Caco-2 (cell line): ENCODE data around the gene TNS3. TPM values are rescaled to one million over a fixed set of nuclear protein-coding genes. Genes with fewer than 3 reads are reported as not detected.

Source experiments
- BruUV-seq: library from RNA; stranded (reverse); fragments of 400-500 nt; replicated peaks from 2 replicates; lab custom pipeline; 2021; lab: Mats Ljungman, UMichigan
- CTCF ChIA-PET: fragments of 300-600 bp; sonication (Branson Sonifier 250); formaldehyde crosslinking; loops from one replicate; lab custom pipeline; 2022; ENCODE audit warnings: antibody characterized with exemption; lab: Charles Lee
- POLR2A ChIA-PET: fragments of 300-600 bp; sonication (Branson Sonifier 250); formaldehyde crosslinking; loops from one replicate; lab custom pipeline; 2022; ENCODE audit warnings: antibody characterized with exemption; lab: Charles Lee
- DNase-seq, 2 experiments: peaks; one replicate each; pipeline versions ENCODE4 v3.0.0 to v3.0.0-alpha.2; 2020 to 2022
- H3K27me3 ChIP-seq: replicated peaks from 2 replicates; pipeline ENCODE4 v1.6.0; 2011; ENCODE audit warnings: low read length; ENCODE audit not compliant: control insufficient read depth, insufficient read depth
- H3K36me3 ChIP-seq: 2 replicates; pipeline ENCODE4 v1.5.1; 2011; ENCODE audit warnings: low read length; ENCODE audit not compliant: control insufficient read depth, insufficient read depth
- H3K4me1 ChIP-seq: fragments of 250-450 bp; sonication (Bioruptor Pico); 2 replicates; pipeline ENCODE4 v1.5.1; 2020; ENCODE audit warnings: mild to moderate bottlenecking
- H3K4me3 ChIP-seq: 2 replicates; pipeline ENCODE4 v1.5.1; 2011; ENCODE audit warnings: low read depth, mild to moderate bottlenecking, control low read depth, low read length
- H3K9me3 ChIP-seq: fragments of 250-450 bp; sonication (Bioruptor Pico); 2 replicates; pipeline ENCODE4 v1.5.1; 2020; ENCODE audit warnings: mild to moderate bottlenecking, moderate library complexity
- H3K27ac Mint-ChIP-seq: one replicate; pipeline ENCODE4 v1.8.0; 2022; ENCODE audit warnings: mixed read lengths; ENCODE audit not compliant: unreplicated experiment
- H3K27me3 Mint-ChIP-seq: one replicate; pipeline ENCODE4 v1.8.0; 2022; ENCODE audit warnings: mixed read lengths; ENCODE audit not compliant: insufficient read depth, unreplicated experiment
- H3K36me3 Mint-ChIP-seq: one replicate; pipeline ENCODE4 v1.8.0; 2022; ENCODE audit warnings: mild to moderate bottlenecking, mixed read lengths; ENCODE audit not compliant: insufficient read depth, unreplicated experiment
- H3K4me1 Mint-ChIP-seq: one replicate; pipeline ENCODE4 v1.8.0; 2022; ENCODE audit warnings: low read depth, mixed read lengths; ENCODE audit not compliant: unreplicated experiment
- H3K4me3 Mint-ChIP-seq: one replicate; pipeline ENCODE4 v1.8.0; 2022; ENCODE audit warnings: mild to moderate bottlenecking, moderate library complexity, mixed read lengths; ENCODE audit not compliant: unreplicated experiment
- H3K9me3 Mint-ChIP-seq: one replicate; pipeline ENCODE4 v1.8.0; 2022; ENCODE audit warnings: mixed read lengths; ENCODE audit not compliant: unreplicated experiment
- intact Hi-C: fragments of 100-400 bp; cut with micrococcal nuclease; formaldehyde crosslinking; loops from one replicate; pipeline ENCODE4 v1.10.0; 2022; ENCODE audit not compliant: unreplicated experiment
- total RNA-seq: library from RNA; stranded (reverse); gene quantifications from 2 replicates; pipeline ENCODE4 v1.2.3, GENCODE V29; 2022
- TF ChIP-seq, protein P1 (sequence below), 2 experiments: fragments of 200-600 bp in 1 of 2; IDR thresholded peaks; 1 replicate in 1 of 2; 2 replicates in 1 of 2; pipeline versions ENCODE4 v1.5.1 to v1.8.0; 2011 to 2022; ENCODE audit warnings: antibody characterized with exemption in 1 of 2, control low read depth in 1 of 2, inconsistent platforms in 1 of 2, low read depth in 1 of 2, low read length in 1 of 2, mild to moderate bottlenecking in 1 of 2, moderate library complexity in 1 of 2; ENCODE audit not compliant: insufficient read depth in 1 of 2, severe bottlenecking in 1 of 2, unreplicated experiment in 1 of 2

The TNS3 gene
- total RNA-seq, 1 experiment from 2014 or later = 263 TPM

DNA sequence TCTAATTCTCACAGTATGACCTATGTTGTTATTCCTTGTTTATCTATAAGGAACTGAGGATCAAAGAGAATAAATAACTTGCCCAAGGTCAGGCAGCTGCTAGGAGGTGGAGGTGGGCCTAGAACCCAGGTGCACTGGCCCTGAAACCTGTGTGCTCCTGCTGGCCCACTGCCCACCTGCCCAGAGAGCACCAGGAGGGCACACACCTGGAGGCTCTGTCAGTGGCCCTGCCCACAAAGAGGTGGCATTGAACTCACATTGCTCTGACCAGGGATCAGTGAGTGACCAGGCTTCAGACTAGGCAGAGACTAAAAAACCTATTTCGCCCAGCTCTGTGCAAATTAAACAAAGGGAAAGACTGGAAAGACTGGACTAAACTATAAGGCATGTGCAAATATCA, 210.6 kb downstream of the TNS3 start:
- Mint-ChIP-seq H3K36me3 (peaks cover 98% of the 10 kb centered on the region), H3K4me1 (peaks cover 14% of the 10 kb centered on the region), H3K4me3 (no peak overlapping the region), H3K27ac (no peak overlapping the region), H3K27me3 (no peaks in the 10 kb centered on the region), H3K9me3 (no peaks in the 10 kb centered on the region)
- no peak overlapping the region for H3K4me3 ChIP-seq
- H3K36me3 ChIP-seq = peaks cover 2% of the 10 kb centered on the region
- no peak for DNase-seq
- POLR2A ChIA-PET = no interaction called here
- no peaks in the 10 kb centered on the region for H3K27me3 ChIP-seq
- no peaks in the 10 kb centered on the region for H3K9me3 ChIP-seq
- H3K4me1 ChIP-seq = no peaks in the 10 kb centered on the region
- CTCF ChIA-PET = no interaction called here
- TF ChIP-seq, protein P1, sequence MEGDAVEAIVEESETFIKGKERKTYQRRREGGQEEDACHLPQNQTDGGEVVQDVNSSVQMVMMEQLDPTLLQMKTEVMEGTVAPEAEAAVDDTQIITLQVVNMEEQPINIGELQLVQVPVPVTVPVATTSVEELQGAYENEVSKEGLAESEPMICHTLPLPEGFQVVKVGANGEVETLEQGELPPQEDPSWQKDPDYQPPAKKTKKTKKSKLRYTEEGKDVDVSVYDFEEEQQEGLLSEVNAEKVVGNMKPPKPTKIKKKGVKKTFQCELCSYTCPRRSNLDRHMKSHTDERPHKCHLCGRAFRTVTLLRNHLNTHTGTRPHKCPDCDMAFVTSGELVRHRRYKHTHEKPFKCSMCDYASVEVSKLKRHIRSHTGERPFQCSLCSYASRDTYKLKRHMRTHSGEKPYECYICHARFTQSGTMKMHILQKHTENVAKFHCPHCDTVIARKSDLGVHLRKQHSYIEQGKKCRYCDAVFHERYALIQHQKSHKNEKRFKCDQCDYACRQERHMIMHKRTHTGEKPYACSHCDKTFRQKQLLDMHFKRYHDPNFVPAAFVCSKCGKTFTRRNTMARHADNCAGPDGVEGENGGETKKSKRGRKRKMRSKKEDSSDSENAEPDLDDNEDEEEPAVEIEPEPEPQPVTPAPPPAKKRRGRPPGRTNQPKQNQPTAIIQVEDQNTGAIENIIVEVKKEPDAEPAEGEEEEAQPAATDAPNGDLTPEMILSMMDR (IDR thresholded peaks at IDR 0.05; ENCODE audit: insufficient read depth in 1 of 2, low read depth in 1 of 2, low read length in 1 of 2, severe bottlenecking in 1 of 2, unreplicated experiment in 1 of 2) = no peak
- BruUV-seq = no TSS peak
- intact Hi-C loops = no loop called here

DNA sequence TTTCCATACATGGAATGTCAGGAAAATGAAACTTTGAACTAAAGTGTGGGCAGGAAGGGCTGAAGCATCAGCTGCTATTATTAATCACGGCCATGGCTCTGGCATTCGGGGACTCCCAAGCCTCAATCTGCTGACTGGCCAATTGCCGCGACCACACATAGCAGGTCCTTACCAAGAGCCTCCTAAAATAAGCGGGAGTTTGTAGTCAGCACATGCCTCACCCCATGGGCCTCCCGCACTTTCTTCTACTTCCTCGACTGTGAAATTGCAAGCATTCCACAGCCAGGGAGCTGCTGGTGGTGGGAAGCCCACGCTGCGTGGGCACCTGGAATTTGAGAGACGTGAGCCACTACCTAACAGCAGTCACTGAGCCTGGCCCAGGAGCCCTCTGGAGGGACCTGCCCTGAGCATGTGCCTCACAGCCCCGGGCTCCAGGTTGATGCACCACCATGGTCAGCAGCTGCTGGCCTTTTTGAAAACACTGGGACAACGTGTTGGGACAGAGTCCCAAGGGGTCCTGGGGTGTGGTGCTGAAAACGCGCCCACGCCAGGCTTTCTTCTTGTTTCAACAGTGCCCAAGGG, 211.4 kb downstream of the TNS3 start:
- Mint-ChIP-seq H3K4me1 (peaks cover 14% of the 10 kb centered on the region), H3K9me3 (no peaks in the 10 kb centered on the region), H3K4me3 (no peak overlapping the region), H3K36me3 (peaks cover 95% of the 10 kb centered on the region), H3K27ac (no peak overlapping the region), H3K27me3 (no peaks in the 10 kb centered on the region)
- POLR2A ChIA-PET = no interaction called here
- no peaks in the 10 kb centered on the region for H3K9me3 ChIP-seq
- CTCF ChIA-PET = no interaction called here
- no peak for DNase-seq
- H3K27me3 ChIP-seq = no peaks in the 10 kb centered on the region
- TF ChIP-seq, protein P1 (IDR thresholded peaks at IDR 0.05; ENCODE audit: insufficient read depth in 1 of 2, low read depth in 1 of 2, low read length in 1 of 2, severe bottlenecking in 1 of 2, unreplicated experiment in 1 of 2) = no peak
- H3K4me1 ChIP-seq = no peaks in the 10 kb centered on the region
- H3K4me3 ChIP-seq = no peak overlapping the region
- intact Hi-C loops = no loop called here
- BruUV-seq = no TSS peak
- peaks cover 2% of the 10 kb centered on the region for H3K36me3 ChIP-seq

DNA sequence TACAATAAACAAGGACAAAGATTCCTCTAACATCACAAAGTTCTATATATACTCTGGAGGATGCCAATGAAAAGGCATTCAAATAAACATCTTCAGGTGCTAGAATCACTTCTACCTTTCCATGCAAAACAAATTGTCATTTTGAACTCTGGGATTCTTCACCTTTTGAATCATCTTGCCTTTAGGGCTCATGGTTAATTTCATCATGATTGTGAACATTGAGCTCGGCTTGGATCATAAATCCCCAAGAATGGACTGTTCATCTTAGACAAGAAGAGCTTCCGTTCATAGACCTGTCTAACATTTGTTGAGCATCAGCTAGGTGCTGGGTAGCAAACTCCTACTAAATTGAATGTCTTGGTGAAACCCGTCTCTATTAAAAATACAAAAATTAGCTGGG, 212.2 kb downstream of the TNS3 start:
- Mint-ChIP-seq H3K27ac (no peak overlapping the region), H3K4me3 (no peak overlapping the region), H3K36me3 (peaks cover 87% of the 10 kb centered on the region), H3K9me3 (no peaks in the 10 kb centered on the region), H3K27me3 (no peaks in the 10 kb centered on the region), H3K4me1 (peaks cover 14% of the 10 kb centered on the region)
- H3K9me3 ChIP-seq = no peaks in the 10 kb centered on the region
- H3K4me1 ChIP-seq = no peaks in the 10 kb centered on the region
- ChIA-PET POLR2A (interaction anchor here (0.6 kb wide), 1 partner anchor 29 kb away, joined by 3 read pairs; no protein-coding TSS in a partner anchor), CTCF (no interaction called here)
- BruUV-seq = no TSS peak
- DNase-seq = no peak
- no peak overlapping the region for H3K4me3 ChIP-seq
- intact Hi-C loops = no loop called here
- peaks cover 2% of the 10 kb centered on the region for H3K36me3 ChIP-seq
- H3K27me3 ChIP-seq = no peaks in the 10 kb centered on the region
- TF ChIP-seq, protein P1 (IDR thresholded peaks at IDR 0.05; ENCODE audit: insufficient read depth in 1 of 2, low read depth in 1 of 2, low read length in 1 of 2, severe bottlenecking in 1 of 2, unreplicated experiment in 1 of 2) = no peak
